Neural progenitor cell (in vitro differentiated cells): ENCODE results near the gene EMC8.
"Not testable (repeated sequence)": the region's sequence is repeated elsewhere in the genome, so short reads cannot be mapped to it uniquely, and the experiment has no call there.

Source experiments
- EZH2 ChIP-seq: fragments of 200-600 bp; sonication (generic); IDR thresholded peaks from 2 replicates; pipeline ENCODE4 v1.6.1; 2017; ENCODE audit warnings: antibody characterized with exemption, mild to moderate bottlenecking, moderate library complexity
- TF ChIP-seq, protein P1 (sequence below): fragments of 200-600 bp; sonication (generic); IDR thresholded peaks from 2 replicates; pipeline ENCODE4 v1.5.1; 2017; ENCODE audit warnings: antibody characterized with exemption, mild to moderate bottlenecking

DNA sequence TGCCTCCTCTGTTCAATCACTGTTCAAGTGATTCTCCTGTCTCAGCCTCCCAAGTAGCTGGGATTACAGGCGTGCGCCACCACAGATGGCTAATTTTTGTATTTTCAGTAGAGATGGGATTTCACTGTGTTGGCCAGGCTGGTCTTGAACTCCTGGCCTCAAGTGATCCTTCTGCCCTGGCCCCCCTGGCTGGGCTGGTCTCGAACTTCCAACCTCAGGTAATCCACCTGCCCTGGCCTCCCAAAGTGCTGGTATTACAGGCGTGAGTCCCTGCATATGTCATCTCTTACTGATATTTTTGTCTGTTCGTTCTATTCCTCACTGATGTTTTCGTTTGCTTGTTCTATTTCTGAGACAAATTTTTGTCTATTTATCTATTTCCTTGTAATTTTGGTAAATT is 17.9 kb upstream of the EMC8 start:
- not testable (repeated sequence) for TF ChIP-seq EZH2
- TF ChIP-seq, protein P1, sequence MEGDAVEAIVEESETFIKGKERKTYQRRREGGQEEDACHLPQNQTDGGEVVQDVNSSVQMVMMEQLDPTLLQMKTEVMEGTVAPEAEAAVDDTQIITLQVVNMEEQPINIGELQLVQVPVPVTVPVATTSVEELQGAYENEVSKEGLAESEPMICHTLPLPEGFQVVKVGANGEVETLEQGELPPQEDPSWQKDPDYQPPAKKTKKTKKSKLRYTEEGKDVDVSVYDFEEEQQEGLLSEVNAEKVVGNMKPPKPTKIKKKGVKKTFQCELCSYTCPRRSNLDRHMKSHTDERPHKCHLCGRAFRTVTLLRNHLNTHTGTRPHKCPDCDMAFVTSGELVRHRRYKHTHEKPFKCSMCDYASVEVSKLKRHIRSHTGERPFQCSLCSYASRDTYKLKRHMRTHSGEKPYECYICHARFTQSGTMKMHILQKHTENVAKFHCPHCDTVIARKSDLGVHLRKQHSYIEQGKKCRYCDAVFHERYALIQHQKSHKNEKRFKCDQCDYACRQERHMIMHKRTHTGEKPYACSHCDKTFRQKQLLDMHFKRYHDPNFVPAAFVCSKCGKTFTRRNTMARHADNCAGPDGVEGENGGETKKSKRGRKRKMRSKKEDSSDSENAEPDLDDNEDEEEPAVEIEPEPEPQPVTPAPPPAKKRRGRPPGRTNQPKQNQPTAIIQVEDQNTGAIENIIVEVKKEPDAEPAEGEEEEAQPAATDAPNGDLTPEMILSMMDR, result not testable (repeated sequence)
